Measurements from ENCODE around the gene DHRS7B.
"Not testable (repeated sequence)": the region's sequence is repeated elsewhere in the genome, so short reads cannot be mapped to it uniquely, and the experiment has no call there.

The DHRS7B gene

GRCh38 chr17:21227277-21227676, 100.5 kb downstream of the DHRS7B start:
- not testable (repeated sequence) for H3K27ac ChIP-seq (ENCODE audit: low read depth in 2 of 2, low read length in 2 of 2); H3K9me3 ChIP-seq (ENCODE audit: control insufficient read depth in 2 of 2, low read length in 2 of 2); H3K36me3 ChIP-seq (ENCODE audit: control insufficient read depth in 2 of 2, insufficient read depth in 2 of 2, low read length in 2 of 2); H3K4me1 ChIP-seq (ENCODE audit: control insufficient read depth in 2 of 2, insufficient read depth in 2 of 2, low read length in 2 of 2); H3K9ac ChIP-seq (ENCODE audit: low read depth in 1 of 2, low read length in 2 of 2); H3K4me3 ChIP-seq (ENCODE audit: low read length in 2 of 2); H3K27me3 ChIP-seq (ENCODE audit: control insufficient read depth in 2 of 2, insufficient read depth in 2 of 2, low read length in 2 of 2)

GRCh38 chr17:21228111-21228510, 101.3 kb downstream of the DHRS7B start:
- Histone ChIP-seq H3K27ac (ENCODE audit: low read depth in 2 of 2, low read length in 2 of 2) (no peak overlapping the region), H3K27me3 (ENCODE audit: control insufficient read depth in 2 of 2, insufficient read depth in 2 of 2, low read length in 2 of 2) (no peaks in the 10 kb centered on the region), H3K4me3 (ENCODE audit: low read length in 2 of 2) (no peak overlapping the region), H3K36me3 (ENCODE audit: control insufficient read depth in 2 of 2, insufficient read depth in 2 of 2, low read length in 2 of 2) (no peaks in the 10 kb centered on the region), H3K4me1 (ENCODE audit: control insufficient read depth in 2 of 2, insufficient read depth in 2 of 2, low read length in 2 of 2) (no peaks in the 10 kb centered on the region), H3K9ac (ENCODE audit: low read depth in 1 of 2, low read length in 2 of 2) (no peak overlapping the region), H3K9me3 (ENCODE audit: control insufficient read depth in 2 of 2, low read length in 2 of 2) (no peaks in the 10 kb centered on the region)

- H3K4me3 ChIP-seq (ENCODE audit: low read length in 2 of 2): no peak overlapping the region
- H3K4me1 ChIP-seq (ENCODE audit: control insufficient read depth in 2 of 2, insufficient read depth in 2 of 2, low read length in 2 of 2): no peaks in the 10 kb centered on the region
- no peak overlapping the region for H3K9ac ChIP-seq (ENCODE audit: low read depth in 1 of 2, low read length in 2 of 2)
- no peaks in the 10 kb centered on the region for H3K9me3 ChIP-seq (ENCODE audit: control insufficient read depth in 2 of 2, low read length in 2 of 2)
- H3K27ac ChIP-seq (ENCODE audit: low read depth in 2 of 2, low read length in 2 of 2): no peak overlapping the region
- H3K27me3 ChIP-seq (ENCODE audit: control insufficient read depth in 2 of 2, insufficient read depth in 2 of 2, low read length in 2 of 2): no peaks in the 10 kb centered on the region
- H3K36me3 ChIP-seq (ENCODE audit: control insufficient read depth in 2 of 2, insufficient read depth in 2 of 2, low read length in 2 of 2): no peaks in the 10 kb centered on the region
Observed at GRCh38 chr17:21228845-21229244, 102.1 kb downstream of the DHRS7B start.

GRCh38 chr17:21231533-21231932, 104.8 kb downstream of the DHRS7B start:
- no peak overlapping the region for H3K4me3 ChIP-seq (ENCODE audit: low read length in 2 of 2)
- H3K9ac ChIP-seq (ENCODE audit: low read depth in 1 of 2, low read length in 2 of 2): no peak overlapping the region
- H3K9me3 ChIP-seq (ENCODE audit: control insufficient read depth in 2 of 2, low read length in 2 of 2): no peaks in the 10 kb centered on the region
- no peaks in the 10 kb centered on the region for H3K27me3 ChIP-seq (ENCODE audit: control insufficient read depth in 2 of 2, insufficient read depth in 2 of 2, low read length in 2 of 2)
- no peaks in the 10 kb centered on the region for H3K36me3 ChIP-seq (ENCODE audit: control insufficient read depth in 2 of 2, insufficient read depth in 2 of 2, low read length in 2 of 2)
- no peak overlapping the region for H3K27ac ChIP-seq (ENCODE audit: low read depth in 2 of 2, low read length in 2 of 2)
- no peaks in the 10 kb centered on the region for H3K4me1 ChIP-seq (ENCODE audit: control insufficient read depth in 2 of 2, insufficient read depth in 2 of 2, low read length in 2 of 2)

- no peaks in the 10 kb centered on the region for H3K4me1 ChIP-seq (ENCODE audit: control insufficient read depth in 2 of 2, insufficient read depth in 2 of 2, low read length in 2 of 2)
- no peaks in the 10 kb centered on the region for H3K27me3 ChIP-seq (ENCODE audit: control insufficient read depth in 2 of 2, insufficient read depth in 2 of 2, low read length in 2 of 2)
Observed at GRCh38 chr17:21232033-21232749, 105.4 kb downstream of the DHRS7B start.

GRCh38 chr17:21233581-21234347, 107.0 kb downstream of the DHRS7B start:
- Histone ChIP-seq H3K9me3 (ENCODE audit: control insufficient read depth in 2 of 2, low read length in 2 of 2) (no peaks in the 10 kb centered on the region), H3K4me3 (ENCODE audit: low read length in 2 of 2) (no peak overlapping the region), H3K27ac (ENCODE audit: low read depth in 2 of 2, low read length in 2 of 2) (no peak overlapping the region), H3K27me3 (ENCODE audit: control insufficient read depth in 2 of 2, insufficient read depth in 2 of 2, low read length in 2 of 2) (no peaks in the 10 kb centered on the region), H3K36me3 (ENCODE audit: control insufficient read depth in 2 of 2, insufficient read depth in 2 of 2, low read length in 2 of 2) (no peaks in the 10 kb centered on the region), H3K9ac (ENCODE audit: low read depth in 1 of 2, low read length in 2 of 2) (no peak overlapping the region), H3K4me1 (ENCODE audit: control insufficient read depth in 2 of 2, insufficient read depth in 2 of 2, low read length in 2 of 2) (no peaks in the 10 kb centered on the region)

More at GRCh38 chr17:21232033-21232749, 105.4 kb downstream of the DHRS7B start:
- H3K4me3 ChIP-seq (ENCODE audit: low read length in 2 of 2): no peak overlapping the region
- H3K27ac ChIP-seq (ENCODE audit: low read depth in 2 of 2, low read length in 2 of 2): no peak overlapping the region
- no peak overlapping the region for H3K9ac ChIP-seq (ENCODE audit: low read depth in 1 of 2, low read length in 2 of 2)
- no peaks in the 10 kb centered on the region for H3K9me3 ChIP-seq (ENCODE audit: control insufficient read depth in 2 of 2, low read length in 2 of 2)
- no peaks in the 10 kb centered on the region for H3K36me3 ChIP-seq (ENCODE audit: control insufficient read depth in 2 of 2, insufficient read depth in 2 of 2, low read length in 2 of 2)

- Histone ChIP-seq H3K9ac (ENCODE audit: low read depth in 1 of 2, low read length in 2 of 2) (no peak overlapping the region), H3K4me3 (ENCODE audit: low read length in 2 of 2) (no peak overlapping the region), H3K27ac (ENCODE audit: low read depth in 2 of 2, low read length in 2 of 2) (no peak overlapping the region), H3K36me3 (ENCODE audit: control insufficient read depth in 2 of 2, insufficient read depth in 2 of 2, low read length in 2 of 2) (no peaks in the 10 kb centered on the region), H3K27me3 (ENCODE audit: control insufficient read depth in 2 of 2, insufficient read depth in 2 of 2, low read length in 2 of 2) (no peaks in the 10 kb centered on the region), H3K4me1 (ENCODE audit: control insufficient read depth in 2 of 2, insufficient read depth in 2 of 2, low read length in 2 of 2) (no peaks in the 10 kb centered on the region), H3K9me3 (ENCODE audit: control insufficient read depth in 2 of 2, low read length in 2 of 2) (no peaks in the 10 kb centered on the region)
Observed at GRCh38 chr17:21235921-21236320, 109.2 kb downstream of the DHRS7B start.

GRCh38 chr17:21239680-21240368, 113.1 kb downstream of the DHRS7B start:
- no peaks in the 10 kb centered on the region for H3K9me3 ChIP-seq (ENCODE audit: control insufficient read depth in 2 of 2, low read length in 2 of 2)
- no peak overlapping the region for H3K27ac ChIP-seq (ENCODE audit: low read depth in 2 of 2, low read length in 2 of 2)
- H3K9ac ChIP-seq (ENCODE audit: low read depth in 1 of 2, low read length in 2 of 2): no peak overlapping the region
- H3K36me3 ChIP-seq (ENCODE audit: control insufficient read depth in 2 of 2, insufficient read depth in 2 of 2, low read length in 2 of 2): no peaks in the 10 kb centered on the region
- H3K4me1 ChIP-seq (ENCODE audit: control insufficient read depth in 2 of 2, insufficient read depth in 2 of 2, low read length in 2 of 2): no peaks in the 10 kb centered on the region
- H3K4me3 ChIP-seq (ENCODE audit: low read length in 2 of 2): no peak overlapping the region
- H3K27me3 ChIP-seq (ENCODE audit: control insufficient read depth in 2 of 2, insufficient read depth in 2 of 2, low read length in 2 of 2): no peaks in the 10 kb centered on the region

- Histone ChIP-seq H3K9ac (ENCODE audit: low read depth in 1 of 2, low read length in 2 of 2) (no peak overlapping the region), H3K4me1 (ENCODE audit: control insufficient read depth in 2 of 2, insufficient read depth in 2 of 2, low read length in 2 of 2) (no peaks in the 10 kb centered on the region), H3K27me3 (ENCODE audit: control insufficient read depth in 2 of 2, insufficient read depth in 2 of 2, low read length in 2 of 2) (no peaks in the 10 kb centered on the region), H3K4me3 (ENCODE audit: low read length in 2 of 2) (no peak overlapping the region), H3K27ac (ENCODE audit: low read depth in 2 of 2, low read length in 2 of 2) (no peak overlapping the region), H3K9me3 (ENCODE audit: control insufficient read depth in 2 of 2, low read length in 2 of 2) (no peaks in the 10 kb centered on the region), H3K36me3 (ENCODE audit: control insufficient read depth in 2 of 2, insufficient read depth in 2 of 2, low read length in 2 of 2) (no peaks in the 10 kb centered on the region)
Observed at GRCh38 chr17:21240369-21241055, 113.7 kb downstream of the DHRS7B start.

All from mucosa of rectum (tissue), 2 donors.